ENCODE measurements around the gene DKK1.
"Not testable (repeated sequence)": the region's sequence is repeated elsewhere in the genome, so short reads cannot be mapped to it uniquely, and the experiment has no call there.

GRCh38 chr10:52365547-52366432 is 51.7 kb downstream of the DKK1 start:
- not testable (repeated sequence) for TF ChIP-seq CTCF (IDR thresholded peaks at IDR 0.05; ENCODE audit: insufficient read depth, low read length, poor library complexity, severe bottlenecking); EZH2phosphoT487 (conservative IDR thresholded peaks at IDR 0.05; ENCODE audit: low read length)

All from SU-DHL-6 (cell line).